ENCODE data around the gene EPM2A. TPM values are rescaled to one million over a fixed set of nuclear protein-coding genes. Genes with fewer than 3 reads are reported as not detected.

The EPM2A gene
- polyA plus RNA-seq, 1 experiment, result 4.3 TPM

DNA sequence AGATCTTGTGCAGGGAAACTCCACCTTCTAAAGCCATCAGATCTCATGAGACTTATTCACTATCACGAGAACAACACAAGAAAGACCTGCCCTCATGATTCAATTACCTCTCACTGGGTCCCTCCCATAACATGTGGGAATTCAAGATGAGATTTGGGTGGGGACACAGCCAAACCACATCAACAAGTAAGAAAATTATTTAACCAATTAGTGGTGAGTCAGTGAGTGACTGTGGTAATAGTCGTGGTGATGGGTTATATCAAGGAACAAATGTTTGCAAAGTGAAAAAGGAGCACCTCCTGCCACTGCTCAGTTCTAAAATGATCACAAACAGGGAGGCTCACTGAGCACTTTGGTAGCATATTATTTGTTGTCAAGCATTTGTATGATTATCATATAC, 20.6 kb downstream of the EPM2A start:
- ChIA-PET POLR2A (no interaction called here), CTCF (no interaction called here)
- Histone ChIP-seq H3K27me3 (ENCODE audit: control insufficient read depth, insufficient read depth, low read length) (no peaks in the 10 kb centered on the region), H3K9me3 (ENCODE audit: control insufficient read depth, insufficient read depth, low read length) (peaks cover 2% of the 10 kb centered on the region; the same call in 1 of the 2 replicates), H3K4me3 (ENCODE audit: low read depth, low read length) (no peak overlapping the region), H3K27ac (ENCODE audit: low read depth, low read length) (no peak overlapping the region)
- no peak for DNase-seq (ENCODE audit: low read depth, low spot score)
- TF ChIP-seq, protein P1, sequence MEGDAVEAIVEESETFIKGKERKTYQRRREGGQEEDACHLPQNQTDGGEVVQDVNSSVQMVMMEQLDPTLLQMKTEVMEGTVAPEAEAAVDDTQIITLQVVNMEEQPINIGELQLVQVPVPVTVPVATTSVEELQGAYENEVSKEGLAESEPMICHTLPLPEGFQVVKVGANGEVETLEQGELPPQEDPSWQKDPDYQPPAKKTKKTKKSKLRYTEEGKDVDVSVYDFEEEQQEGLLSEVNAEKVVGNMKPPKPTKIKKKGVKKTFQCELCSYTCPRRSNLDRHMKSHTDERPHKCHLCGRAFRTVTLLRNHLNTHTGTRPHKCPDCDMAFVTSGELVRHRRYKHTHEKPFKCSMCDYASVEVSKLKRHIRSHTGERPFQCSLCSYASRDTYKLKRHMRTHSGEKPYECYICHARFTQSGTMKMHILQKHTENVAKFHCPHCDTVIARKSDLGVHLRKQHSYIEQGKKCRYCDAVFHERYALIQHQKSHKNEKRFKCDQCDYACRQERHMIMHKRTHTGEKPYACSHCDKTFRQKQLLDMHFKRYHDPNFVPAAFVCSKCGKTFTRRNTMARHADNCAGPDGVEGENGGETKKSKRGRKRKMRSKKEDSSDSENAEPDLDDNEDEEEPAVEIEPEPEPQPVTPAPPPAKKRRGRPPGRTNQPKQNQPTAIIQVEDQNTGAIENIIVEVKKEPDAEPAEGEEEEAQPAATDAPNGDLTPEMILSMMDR (IDR thresholded peaks at IDR 0.05; ENCODE audit: low read depth, low read length), result no peak

DNA sequence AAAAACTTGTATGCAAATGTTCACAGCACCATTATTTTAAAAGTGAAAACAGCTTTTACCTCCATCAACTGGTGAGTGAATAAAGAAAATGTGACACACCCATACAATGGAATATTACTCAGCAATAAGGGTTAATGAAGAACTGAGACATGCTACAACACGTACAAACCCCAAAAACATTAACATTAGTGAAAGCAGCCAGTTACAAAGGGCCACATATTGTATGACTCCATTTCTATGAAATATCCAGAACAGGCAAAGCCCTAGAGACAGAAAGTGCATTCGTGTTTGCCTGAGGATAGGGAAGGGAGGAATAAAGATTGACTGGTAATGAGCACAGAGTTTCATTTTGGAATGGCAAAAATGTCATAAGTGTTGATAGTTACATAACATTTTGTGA, 21.5 kb downstream of the EPM2A start:
- TF ChIP-seq, protein P1 (IDR thresholded peaks at IDR 0.05; ENCODE audit: low read depth, low read length), result no peak
- ChIA-PET CTCF (no interaction called here), POLR2A (no interaction called here)
- Histone ChIP-seq H3K27me3 (ENCODE audit: control insufficient read depth, insufficient read depth, low read length) (no peaks in the 10 kb centered on the region), H3K9me3 (ENCODE audit: control insufficient read depth, insufficient read depth, low read length) (peaks cover 2% of the 10 kb centered on the region; the same call in 1 of the 2 replicates), H3K27ac (ENCODE audit: low read depth, low read length) (no peak overlapping the region), H3K4me3 (ENCODE audit: low read depth, low read length) (no peak overlapping the region)
- DNase-seq (ENCODE audit: low read depth, low spot score), result no peak

DNA sequence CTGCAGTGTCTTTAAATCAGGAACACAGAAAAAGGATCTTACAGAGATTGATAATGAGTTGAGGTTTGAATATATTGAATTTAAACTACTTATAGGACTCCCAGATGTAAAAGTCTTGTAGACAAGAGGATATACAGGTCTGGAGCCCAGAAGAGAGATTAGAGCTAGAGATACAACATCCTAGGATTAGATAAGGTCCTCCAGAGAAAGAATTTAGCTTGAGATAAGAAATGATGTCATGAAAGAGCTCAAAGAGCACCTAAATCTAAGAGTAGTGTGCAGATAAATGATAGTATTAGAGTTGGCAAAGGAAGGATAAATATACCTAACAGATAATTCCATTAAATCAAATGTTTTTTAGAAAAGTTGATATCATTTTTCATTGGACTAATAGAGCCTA, 23.9 kb downstream of the EPM2A start:
- no peak overlapping the region for H3K27ac ChIP-seq (ENCODE audit: low read depth, low read length)
- no peaks in the 10 kb centered on the region for H3K27me3 ChIP-seq (ENCODE audit: control insufficient read depth, insufficient read depth, low read length)
- H3K9me3 ChIP-seq (ENCODE audit: control insufficient read depth, insufficient read depth, low read length), result peaks cover 8% of the 10 kb centered on the region; the same call in 1 of the 2 replicates
- TF ChIP-seq, protein P1 (IDR thresholded peaks at IDR 0.05; ENCODE audit: low read depth, low read length), result no peak
- CTCF ChIA-PET, result no interaction called here
- POLR2A ChIA-PET, result no interaction called here
- no peak for DNase-seq (ENCODE audit: low read depth, low spot score)
- H3K4me3 ChIP-seq (ENCODE audit: low read depth, low read length), result no peak overlapping the region

DNA sequence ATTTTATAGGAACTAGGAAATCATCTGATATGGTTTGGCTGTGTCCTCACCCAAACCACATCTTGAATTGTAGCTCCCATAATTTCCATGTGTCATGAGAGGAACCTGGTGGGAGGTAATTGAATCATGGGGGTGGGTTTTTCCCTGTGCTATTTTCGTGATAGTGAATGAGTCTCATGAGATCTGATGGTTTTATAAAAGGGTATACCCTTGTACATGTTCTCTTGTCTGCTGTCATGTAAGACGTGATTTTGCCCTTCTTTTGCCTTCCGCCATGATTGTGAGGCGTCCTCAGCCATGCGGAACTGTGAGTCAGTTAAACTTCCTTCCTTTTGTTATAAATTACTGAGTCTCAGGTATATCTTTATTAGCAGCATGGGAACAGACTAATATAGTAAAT, 27.9 kb downstream of the EPM2A start:
- TF ChIP-seq, protein P1 (IDR thresholded peaks at IDR 0.05; ENCODE audit: low read depth, low read length), result no peak
- Histone ChIP-seq H3K27me3 (ENCODE audit: control insufficient read depth, insufficient read depth, low read length) (no peaks in the 10 kb centered on the region), H3K4me3 (ENCODE audit: low read depth, low read length) (no peak overlapping the region), H3K9me3 (ENCODE audit: control insufficient read depth, insufficient read depth, low read length) (peaks cover 6% of the 10 kb centered on the region; the same call in 1 of the 2 replicates), H3K27ac (ENCODE audit: low read depth, low read length) (no peak overlapping the region)
- ChIA-PET CTCF (no interaction called here), POLR2A (no interaction called here)
- DNase-seq (ENCODE audit: low read depth, low spot score), result no peak

DNA sequence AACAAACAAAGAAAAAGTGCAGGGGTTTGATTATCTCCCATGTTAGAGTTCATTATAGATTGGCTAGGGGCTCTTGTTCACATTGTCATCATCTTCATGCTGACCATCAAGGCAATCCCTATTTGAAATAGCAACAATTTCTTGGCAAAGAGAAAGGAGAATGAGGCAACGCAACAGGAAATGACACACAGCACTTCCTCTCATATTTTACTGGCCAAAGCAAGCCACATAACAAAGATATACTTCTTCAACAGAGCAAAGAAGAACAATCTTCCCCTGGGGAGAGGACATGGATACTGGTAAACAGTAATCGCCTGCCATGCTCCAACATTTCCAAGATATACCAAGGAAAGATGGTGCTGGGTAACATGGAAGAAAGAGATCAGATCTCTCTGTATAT, 29.8 kb downstream of the EPM2A start:
- ChIA-PET POLR2A (no interaction called here), CTCF (interaction anchor here (1.1 kb wide), 1 partner anchor 1120 kb away, joined by 3 read pairs; no protein-coding TSS in a partner anchor)
- TF ChIP-seq, protein P1 (IDR thresholded peaks at IDR 0.05; ENCODE audit: low read depth, low read length), result no peak
- Histone ChIP-seq H3K9me3 (ENCODE audit: control insufficient read depth, insufficient read depth, low read length) (peaks cover 6% of the 10 kb centered on the region; the same call in 1 of the 2 replicates), H3K27me3 (ENCODE audit: control insufficient read depth, insufficient read depth, low read length) (no peaks in the 10 kb centered on the region), H3K27ac (ENCODE audit: low read depth, low read length) (no peak overlapping the region), H3K4me3 (ENCODE audit: low read depth, low read length) (no peak overlapping the region)
- DNase-seq (ENCODE audit: low read depth, low spot score), result no peak
